Activated CD4-positive, alpha-beta memory T cell treated with anti-CD3 and anti-CD28 coated beads, Interleukin-2, amount 10 ng/mL, durations not matched to agents 7 days and 5 days (primary cell): ENCODE data around the gene ARHGAP31. TPM values are rescaled to one million over a fixed set of nuclear protein-coding genes. Genes with fewer than 3 reads are reported as not detected.

Experiments used
- CTCF ChIA-PET: fragments of 350-600 bp; sonication (Branson Sonifier 250); formaldehyde crosslinking; loops from one replicate; lab custom pipeline; 2021; ENCODE audit warnings: antibody characterized with exemption, inconsistent platforms; lab: Charles Lee
- POLR2A ChIA-PET: fragments of 350-600 bp; sonication (Branson Sonifier 250); formaldehyde crosslinking; loops from one replicate; lab custom pipeline; 2021; ENCODE audit warnings: antibody characterized with exemption; lab: Charles Lee
- DNase-seq: peaks from one replicate; pipeline ENCODE4 v3.0.0-alpha.2; 2020
- H3K27ac Mint-ChIP-seq: one replicate; pipeline ENCODE4 v1.8.0; 2021; ENCODE audit warnings: mild to moderate bottlenecking, mixed read lengths
- H3K27me3 Mint-ChIP-seq: one replicate; pipeline ENCODE4 v1.8.0; 2021; ENCODE audit warnings: mixed read lengths
- H3K36me3 Mint-ChIP-seq: one replicate; pipeline ENCODE4 v1.8.0; 2021; ENCODE audit warnings: low read depth, mixed read lengths
- H3K4me1 Mint-ChIP-seq: one replicate; pipeline ENCODE4 v1.8.0; 2021; ENCODE audit warnings: mixed read lengths
- H3K4me3 Mint-ChIP-seq: one replicate; pipeline ENCODE4 v1.8.0; 2021; ENCODE audit warnings: mild to moderate bottlenecking, mixed read lengths
- H3K9me3 Mint-ChIP-seq: one replicate; pipeline ENCODE4 v1.8.0; 2021; ENCODE audit warnings: mixed read lengths
- total RNA-seq, 2 experiments: library from RNA; stranded (reverse); gene quantifications; one replicate each; pipeline ENCODE4 v1.2.3, GENCODE V29; 2021

Gene ARHGAP31
- total RNA-seq, 2 experiments from 2014 or later = 3.7 to 4.5 TPM

- Mint-ChIP-seq H3K9me3 (no peaks in the 10 kb centered on the region), H3K27me3 (no peaks in the 10 kb centered on the region), H3K4me1 (peaks cover 4% of the 10 kb centered on the region), H3K4me3 (no peak overlapping the region), H3K36me3 (no peaks in the 10 kb centered on the region), H3K27ac (no peak overlapping the region)
- ChIA-PET CTCF (interaction anchor here (0.5 kb wide), 1 partner anchor 267 kb away, joined by 3 read pairs; no protein-coding TSS in a partner anchor), POLR2A (no interaction called here)
- no peak for DNase-seq
Observed at GRCh38 chr3:119417771-119418512, 123.8 kb downstream of the ARHGAP31 start.

DNA sequence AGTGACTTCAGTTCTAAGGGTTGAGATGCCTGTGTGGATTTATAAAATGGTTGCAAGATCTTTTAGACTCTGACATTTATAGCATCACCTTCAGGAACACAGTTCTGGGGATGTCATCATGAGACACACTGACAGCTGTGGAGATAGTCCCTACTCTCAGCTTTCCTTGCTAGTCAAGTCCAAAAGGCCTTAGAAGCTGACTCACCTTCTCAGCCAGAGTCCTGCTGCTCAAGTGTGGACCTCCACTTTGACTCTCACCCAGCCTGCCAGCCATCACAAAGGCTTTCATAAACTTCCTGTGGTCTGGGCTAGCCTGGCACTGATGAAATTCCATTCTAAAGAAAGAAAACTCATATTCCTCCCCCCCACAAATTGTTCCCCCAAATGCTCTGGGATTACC is 124.5 kb downstream of the ARHGAP31 start:
- no peak for DNase-seq
- H3K4me3 Mint-ChIP-seq = no peak overlapping the region
- H3K27me3 Mint-ChIP-seq = no peaks in the 10 kb centered on the region
- H3K4me1 Mint-ChIP-seq = peaks cover 4% of the 10 kb centered on the region
- H3K27ac Mint-ChIP-seq = no peak overlapping the region
- ChIA-PET CTCF (interaction anchor here (0.5 kb wide), 1 partner anchor 266 kb away, joined by 3 read pairs; no protein-coding TSS in a partner anchor), POLR2A (no interaction called here)
- no peaks in the 10 kb centered on the region for H3K36me3 Mint-ChIP-seq
- H3K9me3 Mint-ChIP-seq = no peaks in the 10 kb centered on the region

DNA sequence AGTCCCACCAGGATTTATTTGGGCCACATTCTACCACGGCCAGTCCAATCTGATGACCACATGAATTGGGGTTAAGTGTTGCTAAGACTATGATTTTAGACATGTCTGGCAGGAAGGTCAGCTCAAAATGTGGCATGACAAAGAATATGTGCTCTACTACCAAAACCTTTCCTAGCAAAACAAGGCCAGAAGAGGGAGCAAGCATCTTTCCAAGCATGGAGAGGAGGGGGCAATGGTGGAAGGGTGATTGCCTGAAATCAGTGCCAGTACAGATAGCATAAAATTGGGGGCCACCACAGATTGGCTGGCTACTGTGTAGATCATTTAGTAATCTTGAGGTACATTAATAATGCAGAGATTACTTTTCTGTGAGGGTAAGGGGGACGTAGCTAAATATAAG is 126.0 kb downstream of the ARHGAP31 start:
- ChIA-PET CTCF (no interaction called here), POLR2A (no interaction called here)
- H3K4me3 Mint-ChIP-seq = no peak overlapping the region

DNA sequence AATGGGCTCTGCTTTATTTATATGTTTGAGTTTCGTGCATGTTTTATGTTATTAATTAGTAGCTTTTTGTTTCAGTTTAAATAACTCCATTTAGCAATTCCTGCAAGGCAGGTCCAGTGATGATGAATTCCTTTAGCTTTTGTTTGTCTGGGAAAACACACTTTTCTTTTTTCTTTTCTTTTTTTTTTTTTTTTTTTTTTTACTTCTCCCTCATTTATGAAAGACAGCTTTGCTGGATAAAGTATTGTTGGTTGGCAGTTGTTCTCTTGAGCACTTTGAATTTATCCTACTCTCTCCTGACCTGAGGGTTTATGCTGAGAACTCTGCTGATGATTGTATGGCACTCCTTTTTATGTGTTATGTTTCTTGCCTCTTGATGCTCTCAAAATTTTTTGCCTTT is 133.5 kb downstream of the ARHGAP31 start:
- Mint-ChIP-seq H3K27me3 (no peaks in the 10 kb centered on the region), H3K36me3 (peaks cover 57% of the 10 kb centered on the region), H3K4me1 (no peaks in the 10 kb centered on the region), H3K27ac (no peak overlapping the region), H3K4me3 (no peak overlapping the region), H3K9me3 (peaks cover 42% of the 10 kb centered on the region)
- CTCF ChIA-PET = no interaction called here
- no peak for DNase-seq
- POLR2A ChIA-PET = interaction anchor here (0.6 kb wide), 1 partner anchor 194 kb away, joined by 3 read pairs; no protein-coding TSS in a partner anchor

More for the DNA sequence above, 126.0 kb downstream of the ARHGAP31 start:
- H3K36me3 Mint-ChIP-seq = no peaks in the 10 kb centered on the region
- no peaks in the 10 kb centered on the region for H3K27me3 Mint-ChIP-seq
- H3K9me3 Mint-ChIP-seq = peaks cover 2% of the 10 kb centered on the region
- DNase-seq = no peak
- no peak overlapping the region for H3K27ac Mint-ChIP-seq
- H3K4me1 Mint-ChIP-seq = peaks cover 4% of the 10 kb centered on the region

DNA sequence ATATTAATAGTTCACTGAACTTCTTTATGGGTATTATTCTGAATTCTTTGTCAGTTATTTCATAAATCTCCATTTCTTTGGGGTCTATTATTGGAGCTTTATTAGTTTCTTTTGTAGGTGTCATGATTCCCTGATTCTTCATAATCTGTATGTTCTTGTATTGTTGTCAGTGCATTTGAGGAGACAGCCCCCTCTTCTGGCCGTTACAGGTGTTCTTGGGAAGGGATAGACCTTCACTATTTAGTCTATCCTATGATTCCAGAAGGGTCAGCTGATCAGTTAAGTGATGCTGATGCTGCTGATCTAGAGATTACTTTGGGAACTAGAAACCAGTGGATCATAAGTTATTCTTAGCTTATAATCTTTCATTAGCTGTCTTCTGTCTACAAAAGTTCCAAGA is 134.4 kb downstream of the ARHGAP31 start:
- H3K27me3 Mint-ChIP-seq = no peaks in the 10 kb centered on the region
- H3K4me1 Mint-ChIP-seq = no peaks in the 10 kb centered on the region
- H3K4me3 Mint-ChIP-seq = no peak overlapping the region
- CTCF ChIA-PET = interaction anchor here (1.2 kb wide), 1 partner anchor 20 kb away, joined by 3 read pairs; no protein-coding TSS in a partner anchor
- no peak for DNase-seq
- POLR2A ChIA-PET = no interaction called here
- H3K36me3 Mint-ChIP-seq = peaks cover 65% of the 10 kb centered on the region
- H3K9me3 Mint-ChIP-seq = peaks cover 42% of the 10 kb centered on the region
- H3K27ac Mint-ChIP-seq = no peak overlapping the region

DNA sequence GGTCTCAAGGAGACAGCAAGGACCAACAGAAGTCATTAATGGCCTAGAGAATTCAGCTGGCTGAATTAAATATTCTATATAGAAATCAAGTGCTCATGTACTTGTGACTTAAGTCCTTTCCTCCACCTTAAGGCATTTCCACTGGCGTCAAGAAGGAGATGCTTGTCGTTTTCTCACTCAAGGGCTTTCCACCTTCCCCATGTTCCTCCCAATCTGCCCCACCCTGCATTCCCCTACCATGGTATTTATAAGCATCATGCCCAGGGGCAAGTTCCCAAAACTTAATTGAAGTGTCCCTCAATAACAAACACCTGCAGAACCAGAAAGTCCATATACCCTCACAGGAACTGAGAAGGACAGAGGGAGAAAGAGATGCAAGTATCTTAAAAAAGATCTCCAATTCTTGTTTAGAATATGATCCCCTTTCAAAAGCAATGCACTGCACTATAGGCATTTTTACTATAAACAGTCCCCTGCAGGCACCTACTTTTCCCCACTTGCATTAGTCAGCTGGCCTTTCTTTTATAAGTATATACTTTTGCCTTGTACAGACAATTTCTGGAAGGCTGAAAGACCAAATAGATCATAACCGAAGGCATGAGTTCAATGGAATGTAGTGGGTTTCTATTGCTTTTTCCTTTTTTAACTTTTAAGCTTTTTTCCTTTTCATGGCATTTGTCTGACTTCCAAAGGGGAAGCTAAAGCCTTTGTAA is 139.6 kb downstream of the ARHGAP31 start:
- no peak overlapping the region for H3K4me3 Mint-ChIP-seq
- no peak overlapping the region for H3K27ac Mint-ChIP-seq
- H3K27me3 Mint-ChIP-seq = no peaks in the 10 kb centered on the region
- peaks cover 10% of the 10 kb centered on the region for H3K9me3 Mint-ChIP-seq
- H3K4me1 Mint-ChIP-seq = no peaks in the 10 kb centered on the region
- POLR2A ChIA-PET = no interaction called here
- DNase-seq = no peak
- CTCF ChIA-PET = no interaction called here
- peaks cover 90% of the 10 kb centered on the region for H3K36me3 Mint-ChIP-seq

- CTCF ChIA-PET = no interaction called here
- Mint-ChIP-seq H3K27me3 (no peaks in the 10 kb centered on the region), H3K4me1 (no peaks in the 10 kb centered on the region), H3K4me3 (no peak overlapping the region), H3K9me3 (peaks cover 3% of the 10 kb centered on the region), H3K27ac (no peak overlapping the region), H3K36me3 (peaks cover 81% of the 10 kb centered on the region)
- POLR2A ChIA-PET = no interaction called here
- no peak for DNase-seq
Observed at GRCh38 chr3:119434703-119435102, 140.5 kb downstream of the ARHGAP31 start.

GRCh38 chr3:119436977-119437376 is 142.8 kb downstream of the ARHGAP31 start:
- H3K4me1 Mint-ChIP-seq = no peaks in the 10 kb centered on the region
- H3K27me3 Mint-ChIP-seq = no peaks in the 10 kb centered on the region
- peaks cover 78% of the 10 kb centered on the region for H3K36me3 Mint-ChIP-seq
- ChIA-PET POLR2A (no interaction called here), CTCF (no interaction called here)
- no peaks in the 10 kb centered on the region for H3K9me3 Mint-ChIP-seq
- H3K4me3 Mint-ChIP-seq = no peak overlapping the region
- H3K27ac Mint-ChIP-seq = no peak overlapping the region
- no peak for DNase-seq

DNA sequence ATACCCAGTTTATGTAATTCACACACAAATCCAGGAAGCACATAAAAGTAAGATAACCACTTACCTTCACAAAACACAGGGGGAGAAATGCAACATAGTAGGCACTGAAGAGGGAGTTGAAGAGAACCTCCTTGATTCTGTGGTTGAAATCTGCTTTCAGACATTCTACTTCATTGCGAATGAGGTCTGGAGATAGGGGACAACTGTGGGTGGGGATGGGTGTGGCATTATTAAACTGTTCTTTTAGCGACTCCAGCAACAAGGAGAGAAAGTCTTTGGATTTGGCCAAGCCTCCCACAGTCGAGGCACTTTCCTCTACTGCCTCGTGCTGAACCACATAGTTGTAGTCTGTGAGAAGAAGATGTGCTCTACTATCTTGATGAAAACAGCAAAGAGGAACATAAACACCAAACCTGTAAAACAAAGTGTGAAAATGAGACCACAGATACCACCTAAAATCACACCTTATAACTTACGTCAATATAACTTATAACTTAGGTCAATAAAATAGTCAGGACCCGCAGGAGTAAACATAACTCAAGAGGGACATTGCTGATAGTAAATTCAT is 143.6 kb downstream of the ARHGAP31 start:
- H3K36me3 Mint-ChIP-seq = peaks cover 80% of the 10 kb centered on the region
- DNase-seq = no peak
- POLR2A ChIA-PET = no interaction called here

DNA sequence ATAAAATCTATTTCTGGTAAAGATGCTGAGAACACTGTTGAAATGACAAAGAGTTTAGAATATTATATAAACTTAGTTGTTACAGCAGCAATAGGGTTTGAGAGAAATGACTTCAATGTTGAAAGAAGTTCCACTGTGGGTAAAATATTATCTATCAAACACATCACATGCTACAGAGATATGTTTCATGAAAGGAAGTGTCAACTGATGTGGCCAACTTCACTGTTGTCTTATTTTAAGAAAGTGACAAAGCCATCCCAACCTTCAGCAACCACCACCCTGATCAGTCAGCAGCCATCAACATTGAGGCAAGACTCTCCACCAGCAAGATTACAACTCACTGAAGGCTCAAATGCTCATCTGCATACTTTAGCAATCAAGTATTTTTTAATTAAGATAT is 149.0 kb downstream of the ARHGAP31 start:
- POLR2A ChIA-PET = interaction anchor here (1.1 kb wide), 1 partner anchor 20 kb away, joined by 3 read pairs; the partner anchor contains the start of gene TMEM39A
- Mint-ChIP-seq H3K27ac (no peak overlapping the region), H3K9me3 (peaks cover 4% of the 10 kb centered on the region), H3K27me3 (no peaks in the 10 kb centered on the region), H3K4me3 (no peak overlapping the region), H3K36me3 (peaks cover 66% of the 10 kb centered on the region), H3K4me1 (peaks cover 11% of the 10 kb centered on the region)
- CTCF ChIA-PET = interaction anchor here (0.7 kb wide), 1 partner anchor 93 kb away, joined by 7 read pairs; no protein-coding TSS in a partner anchor
- DNase-seq = no peak

More for the DNA sequence above, 143.6 kb downstream of the ARHGAP31 start:
- Mint-ChIP-seq H3K27ac (no peak overlapping the region), H3K4me1 (no peaks in the 10 kb centered on the region), H3K9me3 (no peaks in the 10 kb centered on the region), H3K27me3 (no peaks in the 10 kb centered on the region), H3K4me3 (no peak overlapping the region)
- CTCF ChIA-PET = no interaction called here

DNA sequence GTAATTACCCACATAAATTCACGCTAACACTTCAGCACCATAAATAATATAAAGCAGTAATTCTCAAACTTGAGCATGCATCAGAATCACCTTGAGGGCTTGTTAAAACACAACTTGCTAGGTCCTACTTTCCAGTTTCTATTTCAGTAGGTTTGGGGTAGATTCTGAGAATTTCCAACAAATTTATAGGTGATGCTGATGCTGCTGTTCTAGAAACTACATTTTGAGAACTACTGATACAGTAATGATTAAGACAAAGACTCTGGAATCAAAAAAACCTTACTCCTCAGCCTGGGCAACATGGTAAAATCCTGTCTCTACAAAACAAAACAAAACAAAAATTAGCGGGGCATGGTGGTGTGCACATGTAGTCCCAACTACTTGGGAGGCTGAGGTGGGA is 150.4 kb downstream of the ARHGAP31 start:
- H3K27ac Mint-ChIP-seq = peak overlapping the region; percentile 0
- CTCF ChIA-PET = no interaction called here
- H3K27me3 Mint-ChIP-seq = no peaks in the 10 kb centered on the region
- no peak for DNase-seq
- H3K36me3 Mint-ChIP-seq = peaks cover 65% of the 10 kb centered on the region
- POLR2A ChIA-PET = no interaction called here
- no peak overlapping the region for H3K4me3 Mint-ChIP-seq
- peaks cover 4% of the 10 kb centered on the region for H3K9me3 Mint-ChIP-seq
- H3K4me1 Mint-ChIP-seq = peaks cover 11% of the 10 kb centered on the region

GRCh38 chr3:119453822-119454221 is 159.6 kb downstream of the ARHGAP31 start:
- DNase-seq = no peak
- peaks cover 11% of the 10 kb centered on the region for H3K4me1 Mint-ChIP-seq
- H3K4me3 Mint-ChIP-seq = no peak overlapping the region
- no peak overlapping the region for H3K27ac Mint-ChIP-seq
- ChIA-PET CTCF (no interaction called here), POLR2A (interaction anchor here (4.7 kb wide), 1 partner anchor 10 kb away, joined by 21 read pairs; the partner anchor contains the start of gene TMEM39A)
- H3K27me3 Mint-ChIP-seq = no peaks in the 10 kb centered on the region
- H3K9me3 Mint-ChIP-seq = no peaks in the 10 kb centered on the region
- H3K36me3 Mint-ChIP-seq = peaks cover 62% of the 10 kb centered on the region

DNA sequence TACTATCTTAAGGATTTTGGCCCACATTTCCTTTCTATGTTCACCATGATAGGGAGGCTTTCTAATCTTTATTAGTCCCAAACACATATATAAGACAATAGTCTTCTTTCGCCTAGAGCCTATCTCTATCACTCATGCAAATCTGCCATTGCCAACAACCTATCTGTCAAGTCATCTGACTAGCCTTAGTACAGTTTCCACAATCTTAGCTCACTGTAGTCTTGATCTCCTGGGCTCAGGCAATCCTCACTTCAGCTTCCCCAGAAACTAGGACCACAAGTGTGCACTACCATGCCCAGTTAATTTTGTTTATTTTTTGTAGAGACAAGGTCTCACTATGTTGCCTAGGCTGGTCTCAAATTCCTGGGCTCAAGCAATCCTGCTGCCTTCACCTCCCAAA is 162.3 kb downstream of the ARHGAP31 start:
- no peak for DNase-seq
- Mint-ChIP-seq H3K4me3 (no peak overlapping the region), H3K27me3 (no peaks in the 10 kb centered on the region), H3K9me3 (no peaks in the 10 kb centered on the region), H3K4me1 (peaks cover 30% of the 10 kb centered on the region), H3K27ac (no peak overlapping the region), H3K36me3 (peaks cover 75% of the 10 kb centered on the region)
- ChIA-PET CTCF (interaction anchor here (1.0 kb wide), 1 partner anchor 8 kb away, joined by 4 read pairs; no protein-coding TSS in a partner anchor), POLR2A (no interaction called here)
